Smooth muscle cell (in vitro differentiated cells): ENCODE results near the gene LAMTOR3. TPM values are rescaled to one million over a fixed set of nuclear protein-coding genes. Genes with fewer than 3 reads are reported as not detected.
A peak's percentile ranks its signal among the peaks of the same experiment; 100 is the strongest.

ENCODE experiments used
- DNase-seq: peaks from one replicate; lab custom pipeline; 2025; ENCODE audit not compliant: unreplicated experiment; lab: John Stamatoyannopoulos, UW
- H2AFZ ChIP-seq: fragments of 200-600 bp; sonication (generic); 2 replicates; pipeline ENCODE4 v1.6.0; 2016; ENCODE audit warnings: antibody characterized with exemption, low read depth, mild to moderate bottlenecking
- H3F3A ChIP-seq: fragments of 200-600 bp; sonication (generic); 2 replicates; pipeline ENCODE4 v1.6.0; 2017; ENCODE audit warnings: antibody characterized with exemption, low read depth
- H3K27ac ChIP-seq: fragments of 200-600 bp; sonication (generic); 2 replicates; pipeline ENCODE4 v1.5.1; 2016; ENCODE audit warnings: low read depth, mild to moderate bottlenecking
- H3K27me3 ChIP-seq: fragments of 200-600 bp; sonication (generic); 2 replicates; pipeline ENCODE4 v1.6.1; 2016; ENCODE audit warnings: low read depth, mild to moderate bottlenecking
- H3K36me3 ChIP-seq: fragments of 200-600 bp; sonication (generic); 2 replicates; pipeline ENCODE4 v1.5.1; 2016; ENCODE audit warnings: low read depth
- H3K4me1 ChIP-seq: fragments of 200-600 bp; sonication (generic); 2 replicates; pipeline ENCODE4 v1.5.1; 2016; ENCODE audit warnings: low read depth
- H3K4me2 ChIP-seq: fragments of 200-600 bp; sonication (generic); 2 replicates; pipeline ENCODE4 v1.6.0; 2016; ENCODE audit warnings: mild to moderate bottlenecking
- H3K4me3 ChIP-seq: fragments of 200-600 bp; sonication (generic); 2 replicates; pipeline ENCODE4 v1.5.1; 2016; ENCODE audit warnings: mild to moderate bottlenecking
- H3K79me2 ChIP-seq: fragments of 200-600 bp; sonication (generic); 2 replicates; pipeline ENCODE4 v1.6.0; 2016; ENCODE audit warnings: low read depth, mild to moderate bottlenecking
- H3K9ac ChIP-seq: fragments of 200-600 bp; sonication (generic); 2 replicates; pipeline ENCODE4 v1.6.0; 2016; ENCODE audit warnings: low read depth
- H3K9me3 ChIP-seq: fragments of 200-600 bp; sonication (generic); replicated peaks from 2 replicates; pipeline ENCODE4 v1.5.1; 2016; ENCODE audit warnings: low read depth
- H4K20me1 ChIP-seq: fragments of 200-600 bp; sonication (generic); 2 replicates; pipeline ENCODE4 v1.6.0; 2016; ENCODE audit warnings: low read depth
- CTCF ChIP-seq: fragments of 200-600 bp; sonication (generic); IDR thresholded peaks from 2 replicates; pipeline ENCODE4 v1.5.1; 2017; ENCODE audit warnings: borderline replicate concordance, mild to moderate bottlenecking, antibody characterized with exemption; ENCODE audit not compliant: insufficient read depth, poor library complexity, severe bottlenecking
- WGBS: methylation state at CpG from one replicate; pipeline ENCODE4 v1.1.7; 2016; ENCODE audit warnings: low lambda C conversion rate; 5-methylcytosine and 5-hydroxymethylcytosine counted together
- polyA plus RNA-seq: library from polyadenylated mRNA; unstranded; fragments of >200 nt; fragmentation: Nextera tagmentation; extraction: Ambion mirVana; gene quantifications from 2 replicates; pipeline ENCODE4 v1.2.1, GENCODE V29; 2016
- total RNA-seq: library from RNA; depleted of rRNA; stranded (reverse); fragments of >200 nt; gene quantifications from 2 replicates; pipeline ENCODE4 v1.2.3, GENCODE V29; 2014

The LAMTOR3 gene
- total and polyA plus RNA-seq, 2 experiments from 2014 or later = 58.3 to 95.2 TPM

- 91% methylated on average over 3 of the region's 3 CpGs for WGBS
- H3K9ac ChIP-seq = no peak overlapping the region
- no peak overlapping the region for H2AFZ ChIP-seq
- no peaks in the 10 kb centered on the region for H3K27me3 ChIP-seq
- peaks cover 13% of the 10 kb centered on the region for H3K36me3 ChIP-seq
- H3K9me3 ChIP-seq = no peaks in the 10 kb centered on the region
- no peaks in the 10 kb centered on the region for H3K79me2 ChIP-seq
- no peaks in the 10 kb centered on the region for H3K4me1 ChIP-seq
- TF ChIP-seq CTCF = no peak
- no peak overlapping the region for H3K4me3 ChIP-seq
- DNase-seq = no peak
- H3F3A ChIP-seq = no peaks in the 10 kb centered on the region
- no peaks in the 10 kb centered on the region for H4K20me1 ChIP-seq
- H3K4me2 ChIP-seq = no peak overlapping the region
- peak overlapping the region; percentile 4 for H3K27ac ChIP-seq
Observed at GRCh38 chr4:99876946-99877345, 17.3 kb downstream of the LAMTOR3 start.

DNA sequence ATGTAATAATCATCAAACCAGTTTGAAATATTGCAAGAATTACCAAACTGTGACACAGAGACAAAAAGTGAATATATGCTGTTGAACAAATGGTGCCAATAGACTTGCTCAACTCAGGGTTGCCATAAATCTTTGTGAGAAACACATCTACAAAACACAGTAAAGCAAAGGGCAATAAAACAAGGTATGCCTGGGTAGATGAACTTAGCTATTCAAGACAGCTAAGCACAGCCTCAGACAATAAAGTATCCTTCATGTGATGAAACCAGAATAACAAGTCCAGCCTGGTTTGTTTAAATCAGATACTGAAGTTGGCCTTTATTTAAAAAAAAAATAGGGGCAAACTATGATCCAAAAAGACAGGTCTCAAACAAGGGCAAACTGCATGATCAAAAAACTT lies 19.2 kb downstream of the LAMTOR3 start:
- Histone ChIP-seq H3K79me2 (no peaks in the 10 kb centered on the region), H4K20me1 (no peaks in the 10 kb centered on the region), H3K4me1 (no peaks in the 10 kb centered on the region), H3K9me3 (no peaks in the 10 kb centered on the region), H2AFZ (no peak overlapping the region), H3K27me3 (no peaks in the 10 kb centered on the region), H3K4me2 (no peak overlapping the region), H3K27ac (no peak overlapping the region), H3K4me3 (no peak overlapping the region), H3K9ac (no peak overlapping the region), H3K36me3 (no peaks in the 10 kb centered on the region), H3F3A (no peaks in the 10 kb centered on the region)
- no peak for DNase-seq
- TF ChIP-seq CTCF = no peak

DNA sequence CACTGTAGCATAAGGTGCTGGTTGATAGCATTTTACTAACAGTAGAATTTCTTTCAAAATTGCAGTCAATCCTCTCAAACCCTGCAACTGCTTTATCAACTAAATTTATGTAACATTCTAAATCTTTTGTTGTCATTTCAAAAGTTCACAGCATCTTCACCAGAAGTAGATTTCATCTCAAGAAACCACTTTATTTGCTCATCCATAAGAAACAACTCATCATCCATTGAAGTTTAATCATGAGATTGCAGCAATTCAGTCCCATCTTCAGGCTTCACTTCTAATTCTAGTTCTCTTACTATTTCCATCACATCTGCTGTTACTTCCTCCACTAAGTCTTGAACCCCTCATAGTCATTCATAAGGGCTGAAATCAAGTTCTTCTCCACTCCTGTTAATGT lies 21.7 kb downstream of the LAMTOR3 start:
- no peaks in the 10 kb centered on the region for H3K4me1 ChIP-seq
- no peak overlapping the region for H3K4me3 ChIP-seq
- H3K79me2 ChIP-seq = no peaks in the 10 kb centered on the region
- no peak overlapping the region for H3K9ac ChIP-seq
- no peak for DNase-seq
- TF ChIP-seq CTCF = no peak
- H3K9me3 ChIP-seq = no peaks in the 10 kb centered on the region
- H2AFZ ChIP-seq = no peak overlapping the region
- H3K4me2 ChIP-seq = no peak overlapping the region
- no peaks in the 10 kb centered on the region for H3F3A ChIP-seq
- H3K27ac ChIP-seq = no peak overlapping the region
- no peaks in the 10 kb centered on the region for H3K27me3 ChIP-seq
- H3K36me3 ChIP-seq = no peaks in the 10 kb centered on the region
- H4K20me1 ChIP-seq = no peaks in the 10 kb centered on the region

DNA sequence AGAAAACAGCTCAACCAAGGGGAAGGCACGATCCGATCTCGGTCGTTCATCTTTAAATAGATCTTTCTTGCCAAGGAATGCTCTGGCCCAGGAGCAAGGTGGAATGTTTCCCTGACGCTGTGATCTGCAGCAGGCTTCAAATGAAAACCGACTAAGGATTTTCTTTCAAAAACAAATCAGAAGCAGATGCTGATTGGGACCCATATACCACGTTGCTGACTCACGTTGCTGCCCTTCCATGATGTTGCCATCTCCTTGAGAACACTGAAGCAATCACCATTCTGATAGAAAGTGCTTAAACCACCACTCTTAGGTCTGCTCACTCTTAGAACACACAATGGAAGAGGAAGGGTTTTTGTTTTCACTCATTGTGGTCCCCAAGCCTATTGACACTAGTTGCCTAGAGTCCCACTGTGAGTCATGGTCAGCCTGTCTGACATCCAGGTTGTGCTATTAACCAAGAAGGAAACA lies 26.1 kb downstream of the LAMTOR3 start:
- Histone ChIP-seq H3K27me3 (no peaks in the 10 kb centered on the region), H2AFZ (no peak overlapping the region), H3K4me2 (no peak overlapping the region), H3K9ac (no peak overlapping the region), H3K4me1 (no peaks in the 10 kb centered on the region), H3K79me2 (no peaks in the 10 kb centered on the region), H3K9me3 (no peaks in the 10 kb centered on the region), H3K27ac (no peak overlapping the region), H3K4me3 (no peak overlapping the region), H4K20me1 (no peaks in the 10 kb centered on the region), H3K36me3 (no peaks in the 10 kb centered on the region), H3F3A (no peaks in the 10 kb centered on the region)
- no peak for DNase-seq
- no peak for TF ChIP-seq CTCF
- 51% methylated on average over 8 of the region's 8 CpGs for WGBS
